ENCODE measurements around the gene TBC1D16.

Gene TBC1D16

DNA sequence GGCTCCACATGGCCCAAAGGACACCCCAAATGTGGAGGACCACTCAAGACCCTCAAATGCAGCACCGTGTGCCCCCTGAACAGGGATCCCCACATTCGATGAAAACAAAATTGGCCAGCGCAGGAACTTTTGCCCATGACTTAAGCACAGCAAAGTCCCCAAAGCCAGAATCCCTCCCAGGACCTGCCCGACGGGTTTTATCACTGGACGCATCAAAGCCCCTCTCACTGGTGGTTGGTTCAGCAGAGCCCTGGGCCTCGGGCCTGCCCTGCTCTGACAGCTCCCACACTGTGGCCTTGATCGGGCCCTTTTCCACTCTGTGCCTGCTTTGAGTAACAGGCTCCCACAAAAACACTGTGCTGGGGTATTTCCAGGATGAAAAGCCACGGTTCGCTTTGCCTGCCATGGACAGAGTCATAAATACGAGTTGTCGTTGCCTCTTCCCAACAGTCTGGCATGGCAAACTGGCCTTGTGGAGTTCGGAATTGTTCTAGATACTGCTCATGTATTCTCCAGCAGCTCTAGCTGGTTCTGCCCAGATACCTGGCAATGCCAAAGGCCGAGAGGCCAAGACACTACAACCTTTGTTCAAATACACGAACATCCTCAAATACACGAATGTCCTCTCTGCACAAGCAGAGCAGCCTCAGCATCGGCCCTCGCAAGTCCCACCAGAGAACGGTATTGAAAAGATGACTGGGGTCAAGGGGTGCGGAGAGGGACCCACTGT lies 46.4 kb downstream of the TBC1D16 start:
- no peak for DNase-seq (ENCODE audit: low spot score)

DNA sequence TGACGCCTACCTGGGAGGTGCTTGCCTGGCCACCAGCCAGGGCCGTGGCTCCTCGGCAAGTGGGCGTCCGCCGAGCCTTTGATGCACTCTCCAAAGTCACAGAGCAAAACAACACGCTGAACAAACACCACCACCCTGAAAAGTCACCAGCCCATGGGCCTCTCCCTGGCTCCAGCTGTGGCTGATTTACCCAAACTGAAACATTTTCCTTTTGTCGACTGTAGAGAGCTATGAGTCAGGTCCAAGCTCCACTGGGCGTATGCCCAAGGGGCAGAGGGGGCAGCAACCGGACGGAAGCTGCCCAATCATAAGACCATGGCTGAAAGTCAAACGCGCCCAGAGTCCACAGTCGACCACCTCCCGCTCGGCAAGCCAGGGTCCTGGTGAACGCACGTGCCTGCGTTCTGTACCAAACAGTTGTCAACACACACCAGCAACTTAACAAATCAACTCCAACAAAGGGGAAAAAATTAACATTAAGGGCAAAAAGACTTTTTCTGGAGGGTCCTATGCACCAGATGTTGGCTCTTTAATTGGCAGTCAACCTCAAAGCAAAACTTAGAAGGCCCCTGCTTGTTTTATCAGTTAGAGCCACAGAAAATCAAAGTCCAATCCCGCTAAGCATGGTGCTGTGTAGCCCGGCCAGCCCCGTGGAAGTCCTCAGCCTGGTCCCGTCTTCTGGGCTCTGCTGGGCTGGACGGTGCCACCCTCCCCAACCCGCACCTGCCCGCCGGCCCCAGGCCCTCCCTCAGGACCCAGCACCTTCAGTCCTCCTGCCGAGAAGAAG lies 47.3 kb downstream of the TBC1D16 start:
- no peak for DNase-seq (ENCODE audit: low spot score)

DNA sequence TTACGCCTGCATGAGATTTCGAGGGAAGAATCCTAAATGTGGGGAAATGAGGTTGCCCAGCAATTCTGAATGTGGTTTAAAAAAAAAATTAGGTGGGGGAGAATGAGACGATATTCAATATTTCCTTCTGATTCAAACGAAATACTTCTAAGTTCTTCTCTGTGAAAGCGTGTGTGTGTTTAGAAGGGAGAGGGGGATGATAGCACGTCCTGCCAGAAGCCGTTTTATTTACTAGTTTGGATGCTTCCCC lies 47.8 kb downstream of the TBC1D16 start:
- DNase-seq (ENCODE audit: low spot score): no peak

DNA sequence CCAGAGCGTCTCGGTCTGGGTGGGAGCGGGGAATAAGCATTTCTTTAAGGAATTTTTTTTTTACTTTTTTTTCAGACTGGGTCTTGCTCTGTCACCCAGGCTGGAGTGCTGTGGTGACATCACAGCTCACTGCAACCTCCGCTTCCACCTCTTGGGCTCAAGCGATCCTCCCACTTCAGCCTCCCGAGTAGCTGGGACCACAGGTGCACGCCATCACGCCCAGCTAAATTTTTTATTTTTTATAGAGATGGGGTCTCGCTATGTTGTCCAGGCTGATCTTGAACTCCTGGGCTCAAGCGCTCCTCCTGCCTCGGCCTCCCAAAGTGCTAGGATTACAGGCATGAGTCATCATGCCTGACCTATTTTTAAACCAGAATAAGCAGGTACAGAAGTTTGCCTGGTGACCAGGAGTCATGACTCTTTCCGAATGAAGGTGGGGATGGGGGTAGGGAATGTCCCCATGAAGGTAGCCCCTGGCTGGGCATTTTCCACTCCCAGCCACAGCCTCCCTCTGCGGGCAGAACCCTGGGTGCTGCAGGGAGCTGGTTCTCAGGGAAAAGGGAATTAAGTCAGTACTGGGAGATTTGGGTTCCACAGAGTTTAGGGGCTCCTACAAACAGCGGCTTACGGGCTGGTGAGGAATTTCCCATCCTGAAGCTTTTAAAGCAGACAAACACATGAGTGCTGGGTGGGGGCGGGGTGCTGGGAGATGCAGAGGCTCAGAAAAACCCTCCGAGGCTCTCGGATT lies 48.3 kb downstream of the TBC1D16 start:
- DNase-seq (ENCODE audit: low spot score): no peak

DNA sequence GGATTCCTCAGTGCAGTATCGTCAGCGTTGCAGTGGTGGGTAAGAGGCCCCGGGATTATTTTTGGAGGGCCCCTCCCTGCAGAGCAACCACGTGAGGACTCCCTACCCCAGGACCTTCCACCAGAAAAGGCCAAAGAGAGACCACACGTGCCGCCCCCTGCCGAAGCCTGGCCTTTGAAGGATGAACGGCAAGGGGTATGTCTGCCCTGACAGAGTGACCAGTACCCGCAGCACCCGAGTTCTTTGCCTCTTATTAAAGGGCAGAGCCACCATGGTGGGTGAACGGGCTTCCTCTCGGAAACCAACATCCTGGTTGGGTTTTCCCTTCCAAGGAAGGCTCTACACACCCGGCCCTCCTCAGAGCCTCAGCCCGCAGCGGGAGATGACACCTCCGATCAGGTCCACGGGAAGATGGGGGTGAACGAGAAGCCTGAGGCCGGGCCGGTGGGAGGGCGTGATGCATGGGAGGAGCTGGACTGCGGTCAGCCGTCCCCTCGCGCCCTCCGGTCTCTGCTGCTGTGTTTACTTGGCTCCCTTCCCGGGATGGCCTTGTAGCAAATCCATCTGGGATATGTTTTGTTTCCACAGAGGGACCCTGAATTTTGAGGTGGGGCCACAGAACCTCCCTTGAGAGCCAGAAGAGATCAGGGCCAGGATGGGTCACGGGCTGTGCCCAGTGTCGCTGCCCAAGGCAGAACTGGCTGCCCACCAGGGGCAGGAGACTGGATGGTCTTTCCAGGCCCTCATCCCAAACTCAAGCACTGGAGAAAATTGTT lies 49.1 kb downstream of the TBC1D16 start:
- DNase-seq (ENCODE audit: low spot score): no peak

DNA sequence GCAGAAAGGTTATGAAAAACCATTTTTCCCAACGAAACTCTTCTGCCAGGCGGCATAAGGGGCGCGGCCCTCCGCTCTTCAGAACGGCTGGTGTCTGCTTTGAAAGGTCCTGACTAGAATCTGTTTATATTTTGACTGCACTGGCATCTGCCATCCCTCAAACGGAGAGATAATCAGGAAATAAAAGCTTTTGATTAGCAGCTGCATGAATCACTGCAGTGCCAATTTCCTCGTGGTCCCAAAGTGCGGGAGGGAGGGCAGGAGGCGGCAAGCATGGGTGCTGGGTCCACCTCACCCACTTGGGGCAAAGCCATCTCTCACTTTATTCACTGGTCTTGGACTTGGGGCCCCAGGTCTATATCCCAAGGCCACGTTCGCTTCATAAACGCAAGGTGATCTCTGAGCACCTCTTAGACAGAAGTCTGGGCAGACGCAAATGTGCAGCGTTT lies 49.7 kb downstream of the TBC1D16 start:
- DNase-seq (ENCODE audit: low spot score): no peak

DNA sequence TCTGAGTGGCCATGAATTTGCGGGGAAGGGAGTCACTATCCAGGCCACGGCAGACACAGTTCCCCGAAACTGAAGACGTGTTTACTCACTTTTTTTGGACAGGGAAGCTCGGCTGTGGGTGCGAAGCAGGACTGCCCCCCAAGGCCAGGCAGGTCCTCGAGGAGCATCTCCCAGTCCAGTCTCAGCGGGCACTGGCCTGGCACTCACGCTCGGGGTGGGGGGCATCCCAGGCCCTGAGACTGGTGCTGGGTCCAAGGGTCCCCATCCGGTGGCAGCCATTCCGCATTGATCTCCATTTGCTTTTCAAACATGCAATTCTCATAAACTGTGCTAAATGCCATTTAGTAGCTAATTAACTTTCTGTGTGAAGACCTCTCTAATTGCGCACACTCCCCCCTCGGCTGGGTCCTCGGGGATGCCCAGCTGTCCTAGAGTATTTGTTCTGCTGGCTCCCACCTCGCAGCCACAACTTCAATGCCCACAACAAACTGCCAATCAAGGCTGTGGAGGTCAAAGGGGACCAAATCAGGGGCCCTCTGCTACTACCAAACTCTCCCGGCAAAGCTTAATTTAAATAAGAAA lies 50.2 kb downstream of the TBC1D16 start:
- no peak for DNase-seq (ENCODE audit: low spot score)

DNA sequence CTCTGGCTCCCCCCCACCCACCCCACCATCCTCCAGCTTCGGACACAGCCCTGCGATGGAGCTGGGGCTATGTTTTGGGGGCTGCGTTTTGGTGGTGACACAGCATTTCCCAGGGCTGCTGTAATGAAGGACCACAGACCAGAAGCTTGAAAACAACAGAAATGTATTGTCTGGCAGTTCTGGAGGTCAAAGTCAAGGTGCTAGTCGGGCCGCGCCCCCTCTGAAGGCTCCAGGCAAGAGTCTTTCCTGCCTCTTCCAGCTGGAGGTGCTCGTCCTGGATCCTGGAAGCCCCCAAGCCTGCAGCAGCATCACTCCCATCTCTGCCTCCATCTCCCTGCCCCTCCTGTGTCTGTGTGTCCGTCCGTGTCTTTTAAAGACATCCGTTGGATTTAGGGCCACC lies 50.8 kb downstream of the TBC1D16 start:
- DNase-seq (ENCODE audit: low spot score): no peak

DNA sequence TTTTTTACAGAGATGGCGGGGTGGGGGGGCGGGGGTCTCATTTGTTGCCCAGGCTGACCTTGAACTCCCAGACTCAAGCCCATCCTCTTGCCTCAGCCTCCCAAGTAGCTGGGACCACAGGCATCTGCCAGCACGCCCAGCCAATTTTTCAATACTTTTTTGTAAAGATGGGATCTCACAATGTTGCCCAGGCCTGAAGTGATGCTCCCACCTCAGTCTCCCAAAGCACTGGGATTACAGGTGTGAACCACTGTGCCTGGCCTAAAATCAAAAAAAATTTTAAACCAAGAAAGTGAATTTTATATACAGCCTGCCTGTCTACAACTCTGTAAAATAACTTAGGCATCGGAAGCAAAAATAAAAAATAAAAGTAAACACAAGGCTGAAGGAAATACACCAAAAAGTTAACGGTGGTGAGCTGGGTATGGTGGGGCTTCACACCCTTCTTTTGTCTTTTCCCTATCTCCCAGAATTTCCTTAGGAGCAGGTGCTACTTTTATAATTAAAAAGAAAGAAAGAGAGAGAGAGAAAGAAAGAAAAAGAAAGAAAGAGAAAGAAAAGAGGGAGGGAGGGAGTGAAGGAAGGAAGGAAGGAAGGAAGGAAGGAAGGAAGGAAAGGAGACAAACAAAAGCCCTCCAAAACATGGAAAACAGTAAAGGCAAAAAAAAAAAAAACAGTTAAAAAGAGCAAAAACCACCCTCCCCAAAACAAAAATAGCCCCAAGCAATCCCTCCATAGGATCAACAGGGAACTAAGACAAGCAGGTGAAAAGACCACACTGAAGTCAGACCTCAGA lies 51.4 kb downstream of the TBC1D16 start:
- DNase-seq (ENCODE audit: low spot score): no peak

DNA sequence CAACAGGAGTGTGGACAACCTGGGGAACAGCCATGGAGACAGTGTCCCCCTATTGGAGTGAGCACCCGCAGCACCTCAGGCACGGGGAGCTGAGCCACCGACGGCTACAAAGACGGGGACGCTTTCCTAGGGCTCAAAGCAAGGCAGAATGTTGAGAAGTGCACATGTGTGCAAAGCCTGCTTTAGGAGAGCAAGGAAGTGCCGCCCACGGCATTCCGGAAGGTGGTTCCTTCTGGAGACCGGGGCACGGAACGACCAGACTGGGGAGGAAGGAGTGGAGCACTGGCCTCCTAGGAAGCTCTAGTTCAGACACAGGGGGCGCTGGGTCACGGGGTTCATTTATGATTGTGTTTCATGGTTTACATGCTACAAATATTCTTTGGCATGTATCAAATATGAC lies 52.2 kb downstream of the TBC1D16 start:
- no peak for DNase-seq (ENCODE audit: low spot score)

DNA sequence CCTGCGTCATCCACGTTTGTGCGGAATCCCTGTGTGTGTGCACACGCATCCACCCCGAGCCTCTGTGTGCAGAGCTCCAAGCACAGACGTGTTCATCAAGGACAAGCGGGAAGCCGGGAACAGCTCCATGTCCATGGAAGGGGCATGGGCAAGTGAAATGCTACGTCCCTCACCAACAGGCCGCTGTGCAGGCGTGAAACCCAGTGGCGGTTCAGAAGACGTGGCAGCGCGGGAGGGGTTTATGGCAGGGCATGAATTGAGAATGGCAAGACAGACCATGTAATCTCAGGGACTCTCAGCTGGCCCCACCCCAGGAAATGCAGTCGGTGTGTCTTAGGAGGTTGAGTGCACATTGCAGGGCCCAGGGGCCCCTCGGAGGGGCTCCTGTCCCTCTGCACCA lies 52.7 kb downstream of the TBC1D16 start:
- DNase-seq (ENCODE audit: low spot score): no peak

DNA sequence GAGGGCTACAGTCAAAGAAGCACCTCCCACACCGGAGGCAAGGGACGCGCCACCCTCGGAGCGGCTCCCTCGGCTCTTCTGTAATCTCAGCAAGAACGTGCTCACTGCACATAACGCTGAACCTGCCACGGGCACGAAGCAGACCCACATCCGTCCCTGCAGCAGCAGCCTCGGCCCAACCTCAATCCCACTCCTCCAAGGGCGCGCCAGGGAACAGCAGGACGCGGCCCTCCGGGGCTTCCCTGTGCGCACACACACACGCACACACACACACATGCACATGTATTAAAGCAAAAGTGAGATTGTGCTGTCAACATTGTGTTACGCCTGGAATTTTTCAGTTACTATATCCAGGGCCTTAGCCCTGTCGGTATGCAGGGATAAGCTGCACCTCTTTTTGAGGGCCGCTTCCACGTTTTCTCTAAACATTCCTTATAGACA lies 54.0 kb downstream of the TBC1D16 start:
- DNase-seq (ENCODE audit: low spot score): no peak

DNA sequence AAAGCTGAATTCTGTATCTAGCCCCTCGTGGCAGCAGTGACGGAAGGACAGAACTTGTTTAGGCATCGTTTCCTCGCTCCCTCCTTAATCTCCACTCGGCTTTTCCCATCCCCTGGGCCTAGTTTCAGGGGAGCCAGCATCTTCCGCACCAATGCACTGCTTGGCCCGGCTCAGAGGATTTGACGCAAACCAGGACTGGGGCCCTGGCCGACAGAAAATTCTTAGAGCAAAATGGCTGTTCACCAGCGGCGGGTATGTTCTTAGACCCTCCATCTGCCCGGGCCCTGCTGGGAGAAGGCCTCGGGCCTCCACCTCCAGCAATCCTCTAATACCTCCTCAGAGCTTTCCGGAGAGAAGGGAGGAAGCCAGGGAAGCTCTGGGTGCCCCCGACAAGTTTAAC lies 54.6 kb downstream of the TBC1D16 start:
- no peak for DNase-seq (ENCODE audit: low spot score)

DNA sequence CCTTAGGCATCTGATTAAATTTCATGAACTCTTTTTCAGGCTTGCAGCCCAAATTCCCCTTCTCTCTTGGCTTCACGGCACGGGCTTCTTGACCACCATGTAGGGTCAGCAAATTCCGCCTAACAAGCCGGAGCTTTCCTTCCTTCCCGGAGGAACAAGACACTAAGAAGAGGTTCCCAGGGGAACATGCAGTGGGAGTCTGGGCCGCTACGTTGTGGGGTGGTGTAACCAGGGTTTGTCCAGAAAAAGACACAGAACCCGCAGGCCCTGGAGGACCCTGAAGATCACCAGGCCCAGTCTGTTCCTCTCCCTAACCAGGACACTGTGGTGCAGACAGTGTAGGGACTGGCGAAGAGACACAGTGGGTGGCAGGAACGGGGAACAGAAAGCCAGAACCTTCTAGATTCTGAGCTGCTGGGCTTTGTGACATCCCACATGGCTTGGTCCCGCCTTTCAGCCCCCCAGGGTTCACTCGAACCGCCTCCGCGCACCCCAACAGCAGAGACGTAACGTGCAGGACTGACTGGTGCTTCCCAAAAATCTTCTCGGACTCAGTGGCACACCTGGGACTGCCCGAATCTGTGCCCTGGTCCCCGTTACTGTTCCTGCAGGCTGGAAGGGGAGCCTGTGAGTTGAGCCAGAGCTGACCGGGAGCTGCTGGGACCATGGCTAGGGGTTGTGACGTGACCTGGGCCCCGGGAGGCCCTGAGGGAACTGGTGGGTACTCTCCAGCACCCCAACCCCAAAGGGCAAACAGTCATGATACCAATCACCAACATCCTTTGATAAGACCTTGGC lies 55.2 kb downstream of the TBC1D16 start:
- DNase-seq (ENCODE audit: low spot score): no peak

DNA sequence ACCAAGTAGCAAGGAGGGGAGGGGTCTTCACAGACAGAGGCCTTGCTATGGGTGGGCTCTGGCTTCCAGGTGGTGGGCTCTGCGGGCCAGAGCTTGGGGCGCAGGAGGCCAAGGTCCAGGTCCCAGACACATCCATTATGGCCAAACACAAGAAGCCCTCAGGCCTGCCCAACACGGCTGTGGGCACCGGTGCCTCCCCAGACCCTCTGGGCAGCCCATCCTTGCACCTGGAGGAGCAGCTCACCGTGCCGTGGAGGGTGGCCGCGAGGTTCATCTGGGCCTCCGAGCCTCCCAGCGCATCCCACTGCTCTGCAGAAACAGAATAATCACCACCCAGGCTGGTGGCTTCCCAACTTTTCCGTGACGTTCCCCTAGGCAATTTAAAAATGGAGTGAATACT lies 55.9 kb downstream of the TBC1D16 start:
- DNase-seq (ENCODE audit: low spot score): no peak

DNA sequence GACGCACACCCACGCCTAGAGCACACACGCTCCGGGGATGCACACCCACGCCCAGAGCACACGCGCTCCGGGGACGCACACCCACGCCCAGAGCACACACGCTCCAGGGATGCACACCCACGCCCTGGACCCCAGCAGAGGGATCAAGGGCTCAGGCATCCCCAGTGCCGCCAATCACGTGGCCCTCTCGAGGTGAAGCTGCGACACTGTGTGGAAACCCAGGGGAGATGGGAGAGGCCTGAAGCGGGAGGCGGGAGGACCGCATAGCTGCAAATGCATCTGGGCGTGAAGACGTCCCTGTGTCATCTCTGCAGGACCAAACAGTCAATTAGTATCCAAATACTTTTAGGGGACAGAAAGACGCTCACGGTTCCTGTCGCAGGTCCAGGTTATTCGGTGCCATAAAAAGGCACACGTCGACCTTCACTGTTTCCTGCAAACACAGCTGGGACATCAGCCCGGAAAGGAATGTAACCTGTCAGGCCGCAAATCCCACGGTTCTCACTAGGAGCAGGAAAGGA lies 56.4 kb downstream of the TBC1D16 start:
- DNase-seq (ENCODE audit: low spot score): no peak

DNA sequence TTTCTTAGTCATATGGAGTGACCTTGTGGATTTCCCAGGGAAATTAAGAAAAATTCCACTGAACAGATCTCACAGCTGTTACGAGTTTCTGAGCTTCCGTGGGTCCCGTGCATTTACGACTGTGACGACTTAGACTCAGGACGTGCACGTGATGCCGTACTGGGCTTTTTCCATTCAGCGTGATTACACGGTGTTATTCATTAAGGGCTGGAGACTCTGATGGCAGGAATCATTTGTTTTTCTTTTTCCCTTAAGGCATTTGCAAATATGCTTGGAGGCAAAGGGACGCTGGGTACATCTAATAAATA lies 57.2 kb downstream of the TBC1D16 start:
- DNase-seq (ENCODE audit: low spot score): no peak

DNA sequence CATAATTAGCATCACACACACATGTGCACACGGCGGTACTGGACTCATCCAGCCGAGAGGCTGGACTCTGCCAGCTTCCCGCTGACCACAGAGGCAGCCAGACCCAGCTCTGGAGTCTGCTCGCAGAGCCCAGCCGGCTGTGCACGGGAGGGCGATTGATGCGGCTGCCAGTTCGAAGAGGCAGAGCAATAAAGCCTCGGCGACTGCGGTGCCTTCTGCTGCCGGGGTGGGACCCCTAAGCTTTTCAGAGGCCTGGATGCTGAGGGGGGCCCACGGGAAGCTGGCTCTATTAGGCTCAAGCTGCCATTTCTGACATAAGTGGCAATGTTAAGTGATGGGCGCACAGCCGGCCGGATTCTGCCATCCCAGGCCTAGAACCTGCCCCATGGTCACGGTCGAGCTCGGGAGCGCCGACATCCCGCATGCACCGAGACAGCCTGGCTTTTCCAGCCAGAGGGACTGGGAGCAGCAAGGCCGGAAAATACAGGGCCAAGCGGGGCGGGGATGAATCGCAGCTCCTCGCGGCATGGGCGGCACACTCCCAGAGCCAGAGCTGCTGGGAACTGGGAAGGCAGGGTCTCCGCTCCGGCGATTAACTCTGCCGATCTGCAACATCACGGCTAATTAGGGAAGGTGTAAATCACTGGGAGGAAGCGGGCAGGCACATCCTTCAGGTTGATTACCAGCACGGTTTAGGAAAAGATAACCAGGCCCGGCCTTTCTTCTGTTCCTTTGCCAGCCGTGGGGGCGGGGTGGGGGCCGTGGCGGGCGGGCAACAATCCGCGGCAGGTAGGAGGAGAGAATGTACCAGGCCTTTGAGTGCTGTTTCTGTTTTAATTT lies 57.7 kb downstream of the TBC1D16 start:
- DNase-seq (ENCODE audit: low spot score): no peak

DNA sequence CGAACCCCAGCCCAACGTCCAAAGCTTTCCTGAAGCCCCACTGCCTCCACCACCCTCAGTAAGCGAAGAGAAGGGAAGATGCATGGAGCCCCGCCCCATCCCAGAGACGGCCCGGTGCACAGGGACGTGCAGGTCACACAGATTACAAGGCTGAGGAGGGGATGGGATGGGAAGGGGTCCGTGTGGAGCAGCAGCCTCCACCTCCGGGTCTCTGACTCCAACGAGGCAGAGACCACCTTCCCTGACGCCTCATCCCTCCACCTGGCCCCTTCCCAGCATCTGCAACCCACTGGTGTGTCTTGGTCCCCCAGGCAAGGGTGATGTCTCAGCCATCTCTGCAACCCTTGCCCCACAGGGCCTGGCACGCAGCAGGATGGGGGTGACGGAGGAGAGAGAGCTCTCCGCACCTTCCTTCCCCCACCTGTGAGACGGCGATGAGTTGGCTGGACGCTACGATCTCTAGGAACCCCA lies 58.5 kb downstream of the TBC1D16 start:
- no peak for DNase-seq (ENCODE audit: low spot score)
